ENCODE data around the gene C13orf46.

DNA sequence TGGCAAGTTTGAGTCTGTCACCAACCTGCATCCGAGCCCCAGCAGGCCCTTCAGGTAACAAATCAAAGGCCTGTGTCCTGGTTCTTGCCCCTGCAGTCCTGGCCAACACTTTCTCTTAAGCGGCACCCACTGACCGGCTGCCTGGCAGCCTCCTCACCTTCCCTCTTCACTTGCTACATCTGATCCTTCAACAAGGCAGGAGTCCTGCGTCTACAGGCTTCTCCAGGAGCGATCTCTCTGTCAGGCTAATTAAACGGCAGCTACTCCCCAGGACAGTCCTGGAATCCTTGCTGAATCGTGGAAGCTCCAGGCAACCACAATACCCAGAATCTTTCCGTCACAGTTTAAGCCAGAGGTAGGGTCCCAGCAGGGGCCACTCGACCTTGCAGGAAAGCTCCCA lies 68.9 kb downstream of the C13orf46 start:
- no peak for TF ChIP-seq POLR2A (IDR thresholded peaks at IDR 0.05; ENCODE audit: low read depth, low read length)
- no peak for TF ChIP-seq TAF1 (IDR thresholded peaks at IDR 0.05; ENCODE audit: borderline replicate concordance, low read depth, low read length)

Measured in GM12892 (cell line).